HepG2 (cell line): ENCODE measurements around the gene NUDT9. TPM values are rescaled to one million over a fixed set of nuclear protein-coding genes. Genes with fewer than 3 reads are reported as not detected.

Source experiments
- ATAC-seq: fragments of 200-7000 bp; cut with Tn5 transposase; 3 replicates; pipeline ENCODE4 v1.9.1; 2020; ENCODE audit warnings: mild to moderate bottlenecking, moderate library complexity
- BruUV-seq: library from RNA; stranded (reverse); fragments of 400-500 nt; replicated peaks from 2 replicates; lab custom pipeline; 2021; lab: Mats Ljungman, UMichigan
- CTCF ChIA-PET: fragments of 300-600 bp; formaldehyde crosslinking; extraction: SDS; loops from one replicate; lab custom pipeline; 2021; ENCODE audit warnings: low total read pairs, inconsistent platforms, low intra/inter-chr PET ratio; lab: Yijun Ruan, JAX
- POLR2A ChIA-PET: fragments of 350-600 bp; sonication (Branson Sonifier 250); formaldehyde crosslinking; loops from one replicate; lab custom pipeline; 2020; ENCODE audit warnings: antibody characterized with exemption, inconsistent platforms; lab: Yijun Ruan, JAX
- DNase-seq: peaks from one replicate; pipeline ENCODE4 v3.0.0-alpha.2; 2015; ENCODE audit warnings: low spot score
- FAIRE-seq: peaks from 3 replicates; lab custom pipeline; 2011; peaks lifted over from hg19 to GRCh38; lab: Jason Lieb, UNC
- H2AFZ ChIP-seq: one replicate; pipeline ENCODE4 v1.6.1; 2011; ENCODE audit warnings: low read length, inconsistent platforms
- H3K27ac ChIP-seq: fragments of 300-600 bp; 3 replicates; pipeline ENCODE4 v1.8.0; 2011; ENCODE audit warnings: mixed run types, mild to moderate bottlenecking, mixed read lengths, low read length, inconsistent platforms; ENCODE audit not compliant: insufficient read depth; ENCODE audit errors: extremely low read length
- H3K27me3 ChIP-seq, 2 experiments: fragments of 200-600 bp in 1 of 2; 2 replicates in 1 of 2; 3 replicates in 1 of 2; pipeline versions ENCODE4 v1.6.0 to v1.8.0; 2011; ENCODE audit warnings: low read length in 2 of 2, mild to moderate bottlenecking in 2 of 2, moderate library complexity in 2 of 2, inconsistent platforms in 1 of 2; ENCODE audit not compliant: insufficient read depth in 2 of 2, control insufficient read depth in 1 of 2
- H3K36me3 ChIP-seq, 2 experiments: fragments of 200-600 bp in 1 of 2; replicated peaks in 1 of 2; 2 replicates in 1 of 2; 3 replicates in 1 of 2; pipeline versions ENCODE4 v1.5.1 to v1.8.0; 2011; ENCODE audit warnings: low read length in 2 of 2, inconsistent platforms in 1 of 2; ENCODE audit not compliant: insufficient read depth in 2 of 2, control insufficient read depth in 1 of 2
- H3K4me1 ChIP-seq: 2 replicates; pipeline ENCODE4 v1.5.1; 2012; ENCODE audit warnings: low read length, inconsistent platforms; ENCODE audit not compliant: insufficient read depth
- H3K4me2 ChIP-seq: 2 replicates; pipeline ENCODE4 v1.6.0; 2011; ENCODE audit warnings: low read depth, low read length, inconsistent platforms
- H3K4me3 ChIP-seq, 3 experiments: fragments of 200-600 bp in 1 of 3; sonication (generic), shearing (Covaris generic) in 1 of 3; replicated peaks in 1 of 3; 2 replicates each; pipeline ENCODE4 v1.5.1; 2011 to 2016; ENCODE audit warnings: low read length in 3 of 3, inconsistent platforms in 2 of 3, low read depth in 2 of 3, mild to moderate bottlenecking in 2 of 3, control low read depth in 1 of 3, mixed read lengths in 1 of 3; ENCODE audit not compliant: insufficient read depth in 1 of 3
- H3K79me2 ChIP-seq: one replicate; pipeline ENCODE4 v1.6.1; 2011; ENCODE audit warnings: low read length, inconsistent platforms; ENCODE audit not compliant: insufficient read depth
- H3K9ac ChIP-seq: 2 replicates; pipeline ENCODE4 v1.6.0; 2011; ENCODE audit warnings: mild to moderate bottlenecking, low read depth, low read length, inconsistent platforms; ENCODE audit not compliant: insufficient read depth
- H3K9me3 ChIP-seq: 2 replicates; pipeline ENCODE4 v1.5.1; 2012; ENCODE audit warnings: mild to moderate bottlenecking, low read length
- H4K20me1 ChIP-seq: 2 replicates; pipeline ENCODE4 v1.6.0; 2011; ENCODE audit warnings: inconsistent platforms, mild to moderate bottlenecking, low read length, moderate library complexity; ENCODE audit not compliant: insufficient read depth
- BRD4 ChIP-seq: sonication (generic); formaldehyde crosslinking; IDR thresholded peaks from 2 replicates; pipeline ENCODE4 v1.4.0; 2020; ENCODE audit warnings: missing genetic modification reagents
- MAFK ChIP-seq, 2 experiments: IDR thresholded peaks in 1 of 2; conservative IDR thresholded peaks in 1 of 2; 2 replicates each; pipeline ENCODE4 v1.6.1; 2011; ENCODE audit warnings: improper control_type of control experiment in 2 of 2, low read length in 2 of 2
- SKI ChIP-seq: fragments of 450-650 bp; IDR thresholded peaks from one replicate; pipeline ENCODE4 v1.6.1; 2018; ENCODE audit warnings: mild to moderate bottlenecking; ENCODE audit not compliant: partially characterized antibody
- SYNCRIP ChIP-seq: fragments of 200-400 bp; formaldehyde crosslinking; IDR thresholded peaks from 2 replicates; pipeline ENCODE4 v1.6.1; 2018; ENCODE audit warnings: mild to moderate bottlenecking, low read depth, low read length; ENCODE audit not compliant: insufficient read depth
- ZNF614 ChIP-seq: IDR thresholded peaks from 2 replicates; pipeline ENCODE4 v1.6.1; 2018; ENCODE audit warnings: missing biosample characterization, missing genetic modification reagents, inconsistent platforms, borderline replicate concordance
- ZNF713 ChIP-seq: sonication (generic); formaldehyde crosslinking; IDR thresholded peaks from 2 replicates; pipeline ENCODE4 v1.4.0; 2020; ENCODE audit warnings: mild to moderate bottlenecking, missing genetic modification reagents
- WGBS: methylation state at CpG from one replicate; pipeline ENCODE4 v1.1.6; 2017; ENCODE audit warnings: low lambda C conversion rate; 5-methylcytosine and 5-hydroxymethylcytosine counted together
- in situ Hi-C: cut with HindIII; loops from 2 replicates; pipeline ENCODE4 v1.10.0; 2017; ENCODE audit warnings: low pct_unique_long_range_greater_than_20kb; ENCODE audit not compliant: extremely low pct_ligation_motif_present
- intact Hi-C: fragments of 100-400 bp; cut with micrococcal nuclease; formaldehyde crosslinking; loops from one replicate; pipeline ENCODE4 v1.10.0; 2022; ENCODE audit not compliant: unreplicated experiment
- polyA plus RNA-seq, 8 experiments: library from polyadenylated mRNA; depleted of rRNA in 3 of 8; stranded (reverse) in 7 of 8; unstranded in 1 of 8; fragments of >200 nt; fragmentation: Illumina TruSeq in 4 of 8; extraction: Trizol in 4 of 8; gene quantifications; 2 replicates each; pipeline versions ENCODE4 v1.2.1 to v1.2.3, GENCODE V29; 2011 to 2016; ENCODE audit warnings: low read depth in 4 of 8, missing spikeins in 1 of 8, mixed read lengths in 1 of 8; ENCODE audit not compliant: insufficient read depth in 1 of 8
- total RNA-seq, 5 experiments: library from RNA; depleted of rRNA; stranded (reverse); fragments of >200 nt; fragmentation: Illumina TruSeq; extraction: Trizol; gene quantifications; 2 replicates each; pipeline ENCODE4 v1.2.3, GENCODE V29; 2016; ENCODE audit warnings: low read depth in 1 of 5
- TF ChIP-seq, protein P1 (sequence below): IDR thresholded peaks from 2 replicates; pipeline ENCODE4 v1.6.1; 2016; ENCODE audit warnings: low read depth, missing genetic modification reagents, missing compliant biosample characterization

Gene NUDT9
- total and polyA plus RNA-seq, 2 of the 13 experiments (the other 11 are each of a cell fraction or from before 2014, with no cell fraction given): 10.4 to 12.3 TPM

GRCh38 chr4:87461281-87461700 is 38.9 kb downstream of the NUDT9 start (continued):
- TF ChIP-seq, protein P1, sequence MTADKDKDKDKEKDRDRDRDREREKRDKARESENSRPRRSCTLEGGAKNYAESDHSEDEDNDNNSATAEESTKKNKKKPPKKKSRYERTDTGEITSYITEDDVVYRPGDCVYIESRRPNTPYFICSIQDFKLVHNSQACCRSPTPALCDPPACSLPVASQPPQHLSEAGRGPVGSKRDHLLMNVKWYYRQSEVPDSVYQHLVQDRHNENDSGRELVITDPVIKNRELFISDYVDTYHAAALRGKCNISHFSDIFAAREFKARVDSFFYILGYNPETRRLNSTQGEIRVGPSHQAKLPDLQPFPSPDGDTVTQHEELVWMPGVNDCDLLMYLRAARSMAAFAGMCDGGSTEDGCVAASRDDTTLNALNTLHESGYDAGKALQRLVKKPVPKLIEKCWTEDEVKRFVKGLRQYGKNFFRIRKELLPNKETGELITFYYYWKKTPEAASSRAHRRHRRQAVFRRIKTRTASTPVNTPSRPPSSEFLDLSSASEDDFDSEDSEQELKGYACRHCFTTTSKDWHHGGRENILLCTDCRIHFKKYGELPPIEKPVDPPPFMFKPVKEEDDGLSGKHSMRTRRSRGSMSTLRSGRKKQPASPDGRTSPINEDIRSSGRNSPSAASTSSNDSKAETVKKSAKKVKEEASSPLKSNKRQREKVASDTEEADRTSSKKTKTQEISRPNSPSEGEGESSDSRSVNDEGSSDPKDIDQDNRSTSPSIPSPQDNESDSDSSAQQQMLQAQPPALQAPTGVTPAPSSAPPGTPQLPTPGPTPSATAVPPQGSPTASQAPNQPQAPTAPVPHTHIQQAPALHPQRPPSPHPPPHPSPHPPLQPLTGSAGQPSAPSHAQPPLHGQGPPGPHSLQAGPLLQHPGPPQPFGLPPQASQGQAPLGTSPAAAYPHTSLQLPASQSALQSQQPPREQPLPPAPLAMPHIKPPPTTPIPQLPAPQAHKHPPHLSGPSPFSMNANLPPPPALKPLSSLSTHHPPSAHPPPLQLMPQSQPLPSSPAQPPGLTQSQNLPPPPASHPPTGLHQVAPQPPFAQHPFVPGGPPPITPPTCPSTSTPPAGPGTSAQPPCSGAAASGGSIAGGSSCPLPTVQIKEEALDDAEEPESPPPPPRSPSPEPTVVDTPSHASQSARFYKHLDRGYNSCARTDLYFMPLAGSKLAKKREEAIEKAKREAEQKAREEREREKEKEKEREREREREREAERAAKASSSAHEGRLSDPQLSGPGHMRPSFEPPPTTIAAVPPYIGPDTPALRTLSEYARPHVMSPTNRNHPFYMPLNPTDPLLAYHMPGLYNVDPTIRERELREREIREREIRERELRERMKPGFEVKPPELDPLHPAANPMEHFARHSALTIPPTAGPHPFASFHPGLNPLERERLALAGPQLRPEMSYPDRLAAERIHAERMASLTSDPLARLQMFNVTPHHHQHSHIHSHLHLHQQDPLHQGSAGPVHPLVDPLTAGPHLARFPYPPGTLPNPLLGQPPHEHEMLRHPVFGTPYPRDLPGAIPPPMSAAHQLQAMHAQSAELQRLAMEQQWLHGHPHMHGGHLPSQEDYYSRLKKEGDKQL: no peak
- TF ChIP-seq ZNF614 (CRISPR knock-in tag) (no peak), SYNCRIP (no peak), ZNF713 (no peak), SKI (no peak)
- TF ChIP-seq, all 625 proteins: peak for 0

- FAIRE-seq: no peak
- in situ Hi-C loops: loop anchor here (10.0 to 25.0 kb wide), 2 partner anchors 87 to 325 kb away; no protein-coding TSS in a partner anchor
- Histone ChIP-seq H3K4me2 (no peak overlapping the region), H3K9me3 (no peaks in the 10 kb centered on the region), H3K4me1 (no peaks in the 10 kb centered on the region), H3K9ac (no peak overlapping the region), H3K4me3 (no peak overlapping the region), H4K20me1 (no peaks in the 10 kb centered on the region), H3K36me3 (peaks cover 1 to 9% of the 10 kb centered on the region in 2 experiments; a peak in 3 of 5 replicates), H3K79me2 (no peaks in the 10 kb centered on the region), H2AFZ (no peak overlapping the region), H3K27me3 (no peaks in the 10 kb centered on the region), H3K27ac (no peak overlapping the region)
- no TSS peak for BruUV-seq
- ChIA-PET CTCF (no interaction called here), POLR2A (no interaction called here)
- WGBS: 79% methylated on average over 2 of the region's 2 CpGs
- no peak for TF ChIP-seq BRD4 (CRISPR knock-in tag)
- TF ChIP-seq MAFK (conservative IDR thresholded peaks at IDR 0.05 in 1 of 2, IDR thresholded peaks at IDR 0.05 in 1 of 2; ENCODE audit: low read length in 2 of 2): peak in 1 of 2 experiments; percentile 35; a peak in 1 of 4 replicates
- no peak for ATAC-seq
- intact Hi-C loops: no loop called here
- no peak for DNase-seq
Observed at GRCh38 chr4:87462102-87462501, 39.7 kb downstream of the NUDT9 start.
